Bone marrow (tissue), 2 donors: Measurements from ENCODE around the gene AK6.
"Not testable (repeated sequence)": the region's sequence is repeated elsewhere in the genome, so short reads cannot be mapped to it uniquely, and the experiment has no call there.

Experiments used
- DNase-seq, 2 donors: peaks; one replicate each; lab custom pipeline; 2025; lab: John Stamatoyannopoulos, UW

The AK6 gene

DNA sequence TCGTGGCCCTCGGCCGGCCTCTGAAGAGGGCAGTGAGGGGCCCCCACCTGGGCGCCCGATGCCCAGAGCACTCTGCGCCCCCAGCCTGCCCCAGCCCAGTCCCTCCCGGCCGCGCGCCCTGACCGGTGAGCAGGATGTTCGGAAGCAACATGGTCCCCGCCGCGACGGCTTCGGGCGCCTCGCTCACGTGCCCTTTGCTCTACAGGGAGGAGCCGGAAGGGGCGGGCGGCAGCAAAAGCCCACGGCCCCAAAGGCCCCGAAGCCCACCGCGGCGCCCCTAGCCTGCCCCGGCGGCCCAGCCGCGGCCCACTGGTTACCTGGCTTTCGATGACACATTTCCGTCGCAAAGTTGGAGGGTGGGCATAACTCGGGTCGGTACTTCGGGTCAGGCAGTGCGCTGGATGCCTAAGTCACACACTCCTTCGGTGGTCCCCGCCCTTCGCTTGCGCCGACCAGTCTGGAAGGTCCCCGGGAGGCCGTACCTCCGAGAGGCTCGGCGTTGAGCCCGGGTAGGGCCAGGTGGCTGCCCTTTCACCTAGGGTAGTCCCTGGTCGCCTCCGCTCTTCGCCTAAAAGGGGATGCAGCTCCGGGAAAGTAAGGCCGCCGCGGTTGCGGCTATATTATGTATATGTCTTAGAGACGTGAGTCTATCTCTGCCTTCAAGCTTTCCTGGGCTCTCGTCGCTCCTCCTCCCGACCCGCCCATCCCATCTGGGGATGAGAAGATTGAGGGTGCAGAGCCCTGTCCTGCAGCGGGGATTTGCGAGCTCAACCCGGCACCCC is at the start of gene AK6, which contains the start of the genes RAD17 and TAF9:
AK6 (minus strand) TSS at position 181 of the 782 bp plus-strand sequence; CDS start at position 151, 30 bp downstream.
RAD17 (plus strand) TSS at position 479 of the 782 bp plus-strand sequence. CDS start 2,391 bp downstream, outside the sequence.
TAF9 (minus strand) TSS at position 181 of the 782 bp plus-strand sequence. CDS start 3,783 bp downstream, outside the sequence.
- DNase-seq: peak; percentile 71 to 94

DNA sequence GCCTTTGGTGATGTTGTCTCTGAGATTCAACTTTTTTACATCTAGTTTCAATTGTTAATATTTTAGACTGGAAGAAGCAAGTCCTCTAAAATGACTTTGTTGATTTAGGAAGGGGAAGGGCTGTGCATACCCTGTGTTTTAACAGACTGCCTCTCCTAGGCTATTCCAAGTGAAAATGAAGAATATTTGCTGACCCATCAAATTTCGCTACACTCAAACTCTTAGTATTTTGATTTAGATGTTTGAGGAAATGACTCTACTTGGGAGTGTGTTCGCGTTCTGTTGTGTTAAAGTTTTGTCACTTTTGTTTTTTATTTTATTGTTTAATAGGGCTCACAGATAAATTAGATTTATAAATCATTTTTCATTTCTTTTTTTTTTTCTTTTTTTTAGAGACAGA is 49.2 kb upstream of the AK6 start:
- no peak for DNase-seq

DNA sequence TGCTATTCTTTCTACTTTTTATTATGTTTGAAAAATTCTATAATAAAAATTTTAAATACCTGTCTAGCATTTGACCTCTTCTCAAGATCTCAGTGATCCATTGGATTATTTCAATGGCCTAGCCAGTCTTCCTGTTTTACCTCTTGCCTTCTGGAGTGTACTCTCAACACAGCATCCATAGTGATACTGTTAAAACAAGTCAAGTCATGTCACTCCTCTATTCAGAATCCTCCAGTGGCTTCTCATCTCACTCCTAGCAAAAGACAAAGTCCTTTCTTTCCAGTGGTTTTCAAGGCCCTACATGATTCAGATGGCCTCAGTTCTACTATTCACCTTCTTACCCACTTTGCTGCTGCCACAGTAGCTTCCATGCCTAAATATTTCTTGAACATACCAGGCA is 47.4 kb upstream of the AK6 start:
- no peak for DNase-seq

DNA sequence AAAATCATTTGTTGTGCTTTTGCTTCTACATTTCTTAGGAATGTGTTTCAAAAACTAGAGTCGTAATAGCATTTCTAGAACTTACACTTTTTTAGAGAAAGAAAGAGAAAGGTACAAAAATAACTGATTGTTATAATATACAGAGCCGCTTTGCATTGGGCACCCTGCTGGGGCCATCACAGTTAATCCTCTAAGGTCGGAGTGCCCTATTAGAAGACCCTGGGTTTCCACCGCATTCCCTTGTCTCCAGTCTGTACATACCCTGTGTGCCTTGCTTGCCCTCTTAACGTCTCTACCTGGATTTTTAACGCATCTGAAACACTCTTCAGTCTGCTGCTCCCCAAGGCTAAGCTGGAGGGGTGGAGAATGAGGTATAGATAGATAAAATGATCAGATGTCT is 46.9 kb upstream of the AK6 start:
- DNase-seq: no peak

DNA sequence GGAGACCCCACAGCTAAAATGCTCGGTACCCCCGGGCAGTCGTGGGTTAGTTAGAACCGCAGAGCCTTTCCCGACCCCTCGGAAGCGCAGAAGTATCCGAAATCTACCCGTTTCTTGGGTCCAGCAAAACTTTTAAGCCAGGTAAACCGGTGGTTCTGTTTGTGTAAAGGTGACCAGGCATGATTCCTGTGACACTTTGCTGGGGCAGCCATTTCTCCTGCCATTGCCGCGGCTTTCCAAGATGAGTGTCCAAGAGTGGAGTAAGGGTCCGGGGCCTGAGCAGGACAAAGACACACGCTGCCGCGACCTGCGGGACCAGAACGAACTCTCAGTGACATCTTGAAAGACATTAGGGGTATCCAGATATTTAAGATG is 46.3 kb upstream of the AK6 start:
- DNase-seq: no peak

DNA sequence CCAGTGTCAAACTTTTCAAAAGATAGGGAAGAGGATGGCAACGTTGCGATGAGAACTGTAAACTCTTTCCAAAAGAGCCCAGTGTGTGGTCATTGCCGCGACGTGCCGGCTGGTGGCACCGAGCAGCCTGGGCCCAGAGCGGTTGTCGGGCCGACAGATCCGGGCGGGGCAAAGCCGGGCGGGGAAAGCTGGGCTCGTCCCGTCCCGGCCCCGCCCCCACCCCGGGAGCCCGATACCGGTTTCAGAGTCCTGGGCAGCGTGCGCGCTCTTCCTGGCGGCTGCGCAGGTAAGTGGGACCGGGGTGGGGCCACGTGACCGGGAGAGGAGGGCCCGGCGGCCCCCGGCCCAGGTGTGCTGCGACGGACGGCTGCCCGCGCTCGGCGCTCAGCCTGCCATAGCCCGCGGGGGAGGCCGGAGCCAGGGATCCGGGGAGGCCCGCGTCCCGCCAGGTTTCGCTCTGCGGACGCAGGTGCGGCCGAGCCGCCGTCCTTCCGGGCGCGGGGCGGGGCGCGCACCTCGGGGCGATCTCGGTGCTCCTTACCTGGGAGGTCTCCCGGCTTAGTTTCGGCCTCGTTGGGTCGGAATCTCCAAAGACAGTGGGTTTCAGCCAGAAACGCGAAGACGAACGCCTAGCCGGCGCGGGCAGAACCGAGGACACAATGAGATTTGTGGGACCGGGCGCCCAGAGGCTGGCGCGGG is 45.7 kb upstream of the AK6 start, which contains the start of gene MARVELD2:
MARVELD2 (plus strand) TSS at position 232 of the 699 bp plus-strand sequence. CDS start 4,270 bp downstream, outside the sequence.
- peak in 1 of 2 donors; percentile 14 for DNase-seq

DNA sequence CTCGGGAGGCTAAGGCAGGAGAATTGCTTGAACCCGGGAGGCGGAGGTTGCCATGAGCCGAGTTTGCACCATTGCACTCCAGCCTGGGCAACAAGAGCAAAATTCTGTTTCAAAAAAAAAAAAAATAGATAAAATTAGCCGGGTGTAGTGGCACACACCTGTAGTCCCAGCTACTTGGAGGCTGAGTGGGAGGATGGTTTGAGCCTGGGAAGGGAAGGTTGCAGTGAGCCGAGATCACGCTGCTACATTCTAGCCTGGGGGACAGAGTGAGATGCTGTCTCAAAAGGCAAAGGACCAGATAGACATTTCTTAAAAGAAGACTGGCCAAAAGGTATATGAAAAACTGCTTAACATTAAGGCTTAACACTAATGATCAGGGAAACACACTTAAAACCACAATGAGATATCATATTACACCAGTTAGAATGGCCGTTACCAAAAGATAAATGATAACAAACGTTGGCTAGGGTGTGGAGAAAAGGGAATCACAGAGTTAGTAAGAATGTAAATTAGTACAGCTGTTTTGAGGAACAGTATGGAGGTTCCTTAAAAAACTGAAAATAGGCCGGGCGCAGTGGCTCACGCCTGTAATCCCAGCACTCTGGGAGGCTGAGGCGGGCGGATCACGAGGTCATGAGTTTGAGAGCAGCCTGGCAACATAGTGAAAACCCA is 35.5 kb upstream of the AK6 start:
- no peak for DNase-seq

DNA sequence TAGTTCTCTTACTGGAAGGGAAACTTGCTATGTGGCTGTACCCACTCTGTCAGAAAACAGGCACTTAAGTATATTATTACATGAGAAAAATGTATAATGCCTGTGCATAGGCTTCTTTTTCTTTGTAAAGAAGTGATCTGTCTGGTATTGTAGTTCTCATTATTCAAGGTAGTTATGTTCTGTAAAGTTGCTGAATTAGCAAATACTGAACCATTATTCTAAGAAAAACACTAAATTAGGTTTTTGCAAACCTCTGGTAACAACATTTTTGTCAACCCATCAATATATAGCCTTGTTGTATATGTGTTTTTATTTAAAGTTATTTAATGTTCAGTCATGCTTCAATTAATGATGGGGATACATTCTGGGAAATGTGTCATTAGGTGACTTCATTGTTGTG is 9.1 kb upstream of the AK6 start:
- no peak for DNase-seq

DNA sequence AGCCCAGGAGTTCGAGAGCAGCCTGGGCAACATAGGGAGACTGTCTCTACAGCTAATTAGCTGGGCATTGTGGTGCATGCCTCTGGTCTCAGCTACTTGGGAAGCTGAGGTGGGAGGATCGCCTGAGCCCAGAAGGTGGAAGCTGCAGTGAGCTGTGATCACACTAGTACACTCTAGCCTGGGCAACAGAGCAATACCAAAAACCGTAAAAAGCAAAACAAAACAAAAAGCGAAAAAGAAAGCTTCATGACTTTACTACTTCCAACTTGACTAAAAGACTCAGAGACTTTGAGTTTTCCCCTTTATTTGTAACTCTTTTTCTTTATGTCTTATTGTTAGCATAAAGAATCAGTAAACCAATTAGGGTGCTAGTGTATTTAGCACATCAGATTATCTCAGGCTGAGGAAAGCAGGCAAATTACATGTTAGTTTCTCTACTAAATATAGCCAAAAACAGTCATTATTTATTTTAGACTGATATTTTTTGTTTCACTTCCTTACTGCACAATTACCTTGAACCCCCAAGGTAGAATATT is 5.7 kb upstream of the AK6 start:
- DNase-seq: no peak

DNA sequence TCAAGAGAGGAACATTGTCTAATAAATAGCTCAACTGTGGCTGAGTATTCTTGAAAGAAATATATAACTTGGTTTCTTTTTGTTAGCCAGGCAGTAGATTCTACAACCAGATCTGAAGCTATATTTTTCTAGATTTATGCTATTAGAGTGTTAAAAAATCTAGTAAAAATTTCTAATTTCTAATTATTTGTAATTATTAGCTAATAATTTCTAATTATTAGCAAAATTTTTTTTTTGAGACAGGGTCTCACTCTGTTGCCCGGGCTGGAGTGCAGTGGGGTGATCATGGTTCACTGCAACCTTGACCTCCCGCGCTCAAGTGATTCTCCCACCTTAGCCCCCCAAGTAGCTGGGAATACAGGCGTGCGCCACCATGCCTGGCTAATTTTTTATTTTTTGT is 3.1 kb upstream of the AK6 start:
- no peak for DNase-seq

DNA sequence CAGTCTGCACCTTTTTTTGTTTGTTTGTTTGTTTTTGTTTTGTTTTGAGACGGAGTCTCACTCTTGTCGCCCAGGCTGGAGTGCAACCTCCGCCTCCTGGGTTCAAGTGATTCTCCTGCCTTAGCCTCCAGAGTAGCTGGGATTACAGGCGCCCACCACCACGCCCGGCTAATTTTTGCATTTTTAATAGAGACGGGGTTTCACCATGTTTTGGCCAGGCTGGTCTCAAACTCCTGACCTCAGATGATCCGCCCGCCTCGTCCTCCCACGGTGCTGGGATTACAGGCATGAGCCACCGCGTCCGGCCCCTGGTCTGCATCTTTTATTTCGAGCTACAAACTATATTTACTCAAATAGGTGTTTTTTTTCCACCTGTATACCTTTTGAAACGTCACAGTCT is 1.0 kb upstream of the AK6 start:
- DNase-seq: not testable (repeated sequence)

DNA sequence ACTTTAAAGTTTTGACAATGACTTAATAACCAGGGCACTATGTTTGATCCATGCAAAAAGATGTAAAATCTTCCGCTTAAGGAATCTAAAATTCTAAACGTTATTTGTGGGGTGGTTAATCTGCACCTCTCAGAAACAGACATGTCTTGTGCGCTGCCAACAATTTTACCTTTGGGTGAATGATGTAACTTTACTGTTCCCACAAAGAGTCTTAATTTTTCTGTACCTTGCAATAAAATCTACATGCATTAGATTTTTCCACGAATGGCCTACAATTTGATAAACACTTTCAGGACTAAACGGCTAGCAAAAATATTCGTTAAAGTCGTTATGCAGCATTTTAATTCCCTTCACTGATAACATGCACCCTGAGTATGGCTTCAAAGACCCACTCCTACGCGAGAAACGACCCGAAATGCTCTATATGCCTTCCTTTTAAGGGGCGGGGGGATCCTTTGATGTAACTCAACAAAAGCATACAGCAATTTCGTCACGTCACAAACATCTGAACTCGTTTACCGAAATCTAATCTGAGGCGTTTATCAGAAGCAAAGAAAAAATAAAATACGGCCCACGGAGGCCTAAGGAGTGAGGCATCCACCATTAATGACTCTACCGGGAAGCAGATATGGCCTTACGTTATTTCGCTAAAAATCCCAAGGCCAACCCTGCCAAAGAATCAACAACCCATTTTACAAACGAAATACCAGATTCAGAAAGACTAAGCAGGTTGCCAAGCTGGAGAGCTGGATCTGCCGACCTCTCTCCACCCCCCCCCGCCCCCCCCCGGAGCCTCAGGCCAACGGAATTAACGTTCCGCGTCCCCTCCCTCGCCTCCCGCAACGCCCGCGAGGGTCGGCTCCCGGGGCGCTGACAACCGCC is 621 bp downstream of the AK6 start:
- DNase-seq: no peak

DNA sequence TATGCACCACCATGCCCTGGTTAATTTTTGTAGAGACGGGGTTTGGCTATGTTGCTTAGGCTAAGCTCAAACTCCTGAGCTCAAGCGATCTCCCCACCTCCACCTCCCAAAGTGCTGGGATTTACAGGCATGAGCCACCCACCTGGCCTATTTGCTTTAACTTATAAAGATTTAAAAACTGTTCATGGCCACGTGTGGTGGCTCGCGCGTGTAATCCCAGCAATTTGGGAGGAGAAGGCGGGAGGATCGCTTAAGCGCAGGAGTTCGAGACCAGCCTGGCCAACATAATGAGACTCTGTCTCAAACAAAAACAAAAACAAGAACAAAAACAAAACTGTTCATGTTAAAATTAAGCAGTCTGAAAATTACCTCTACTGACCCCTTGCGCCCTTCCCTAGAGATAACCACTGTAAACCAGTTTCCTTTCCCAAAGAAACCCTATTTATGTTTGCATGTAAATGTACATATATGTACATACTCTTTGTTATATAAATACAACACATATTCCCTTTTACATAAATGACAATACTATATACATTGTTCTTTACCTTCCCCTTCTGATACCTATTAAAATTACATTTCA is 1.5 kb downstream of the AK6 start:
- DNase-seq: no peak

DNA sequence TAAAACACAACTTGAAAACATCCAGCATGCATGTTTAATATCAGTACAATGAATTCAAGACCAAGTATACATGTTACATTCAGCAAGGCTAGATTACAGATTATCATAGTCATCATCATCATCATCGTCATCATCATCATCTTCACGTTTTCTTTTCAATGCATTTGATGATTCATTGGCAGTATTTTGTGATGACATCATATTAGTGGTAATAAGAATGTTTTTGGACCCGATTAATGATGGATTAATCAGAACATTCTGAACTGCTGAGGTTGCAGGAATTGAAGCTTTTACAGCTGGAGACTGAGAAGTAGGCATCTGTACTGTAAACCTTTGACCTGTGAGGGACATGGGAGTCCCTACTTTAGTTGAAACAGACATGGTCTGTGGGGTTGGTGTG is 4.5 kb downstream of the AK6 start:
- DNase-seq: no peak

DNA sequence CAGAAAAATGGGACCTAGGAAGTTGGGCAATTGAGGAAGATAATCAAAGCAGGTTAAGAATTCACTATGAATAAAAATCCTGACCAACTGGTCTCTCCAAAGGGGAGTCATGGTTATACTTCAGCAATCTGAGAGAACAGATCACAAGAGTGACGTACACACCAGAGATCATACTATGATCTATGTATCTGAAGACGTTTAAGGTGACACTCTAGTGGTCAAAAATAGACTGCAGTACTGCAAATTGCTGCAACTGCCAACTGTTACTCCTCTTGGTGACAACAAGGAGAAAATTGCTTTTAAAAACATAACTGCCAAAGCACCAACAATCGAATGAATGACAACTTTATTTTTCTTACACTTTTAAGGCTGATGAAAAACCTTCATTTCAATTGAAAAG is 4.9 kb downstream of the AK6 start:
- DNase-seq: peak in 1 of 2 donors; percentile 6

DNA sequence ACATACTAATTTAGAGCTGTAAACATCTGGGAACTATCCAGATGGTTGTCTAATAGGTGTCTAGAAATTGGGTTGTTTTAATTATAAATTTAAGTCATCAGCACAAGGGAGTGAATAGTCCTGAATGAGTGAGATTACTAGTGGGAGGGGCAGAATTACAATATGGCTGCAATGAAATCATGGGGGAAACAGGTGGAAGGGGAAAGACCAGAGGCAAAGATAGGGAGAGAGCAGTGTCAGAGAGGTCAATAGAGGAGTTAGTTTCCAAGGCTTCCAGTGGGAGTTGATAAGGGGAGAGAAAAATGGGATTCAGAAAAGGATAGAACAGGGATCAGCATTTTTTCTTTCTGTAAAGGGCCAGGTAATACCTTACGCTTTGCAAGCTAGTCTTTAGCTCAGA is 8.9 kb downstream of the AK6 start:
- DNase-seq: no peak

DNA sequence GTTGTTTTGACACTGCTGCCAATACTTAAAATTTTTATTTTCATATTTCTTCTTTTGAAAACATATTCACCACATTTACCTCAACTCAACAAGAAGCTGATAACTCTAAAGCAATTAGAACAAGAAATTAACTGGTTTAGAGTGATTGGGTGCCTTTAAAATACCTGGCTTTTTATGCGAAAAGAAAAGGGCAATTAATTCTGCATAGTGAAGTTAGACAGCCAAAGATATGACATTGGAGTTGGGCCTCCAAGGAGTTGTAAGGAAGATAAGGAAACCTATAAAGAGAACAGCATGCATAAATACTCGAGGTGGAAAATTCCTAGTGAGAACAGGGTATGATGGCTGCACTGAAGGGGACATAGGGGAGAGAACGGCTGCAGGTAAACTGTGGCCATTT is 9.6 kb downstream of the AK6 start:
- no peak for DNase-seq

DNA sequence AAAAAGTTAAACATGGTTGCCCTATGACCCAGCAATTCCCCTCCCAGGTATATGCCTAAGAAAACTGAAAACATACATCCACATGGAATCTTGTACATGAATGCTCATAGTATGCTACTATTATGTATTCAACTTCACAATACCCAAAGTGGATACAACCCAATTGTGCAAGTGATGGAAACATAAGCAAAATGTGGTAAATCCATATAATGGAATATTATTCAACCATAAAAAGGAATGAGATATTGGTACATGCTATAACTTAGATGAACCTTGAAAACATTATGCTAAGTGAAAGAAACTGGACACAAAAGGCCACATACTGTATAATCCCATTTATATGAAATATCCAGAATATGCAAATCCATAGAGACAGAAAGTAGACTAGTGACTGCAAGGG is 18.7 kb downstream of the AK6 start:
- no peak for DNase-seq

DNA sequence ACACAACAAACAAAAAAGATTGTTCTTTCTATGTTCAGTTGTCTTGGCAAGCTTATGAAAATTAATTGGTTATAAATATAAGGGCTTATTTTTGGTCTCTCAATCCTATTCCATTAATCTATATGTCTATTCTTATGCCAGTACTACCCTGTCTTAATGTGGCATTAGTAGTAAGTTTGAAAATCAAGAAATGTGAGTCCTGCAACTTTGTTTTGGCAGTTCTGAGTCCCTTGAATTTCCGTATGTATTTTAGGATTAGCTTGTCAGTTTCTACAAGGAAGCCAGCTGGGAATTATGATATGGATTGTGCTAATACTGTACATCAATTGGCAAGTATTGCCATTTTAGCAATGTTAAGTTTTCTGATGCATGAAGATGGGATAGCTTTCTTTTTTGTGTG is 26.2 kb downstream of the AK6 start:
- no peak for DNase-seq

DNA sequence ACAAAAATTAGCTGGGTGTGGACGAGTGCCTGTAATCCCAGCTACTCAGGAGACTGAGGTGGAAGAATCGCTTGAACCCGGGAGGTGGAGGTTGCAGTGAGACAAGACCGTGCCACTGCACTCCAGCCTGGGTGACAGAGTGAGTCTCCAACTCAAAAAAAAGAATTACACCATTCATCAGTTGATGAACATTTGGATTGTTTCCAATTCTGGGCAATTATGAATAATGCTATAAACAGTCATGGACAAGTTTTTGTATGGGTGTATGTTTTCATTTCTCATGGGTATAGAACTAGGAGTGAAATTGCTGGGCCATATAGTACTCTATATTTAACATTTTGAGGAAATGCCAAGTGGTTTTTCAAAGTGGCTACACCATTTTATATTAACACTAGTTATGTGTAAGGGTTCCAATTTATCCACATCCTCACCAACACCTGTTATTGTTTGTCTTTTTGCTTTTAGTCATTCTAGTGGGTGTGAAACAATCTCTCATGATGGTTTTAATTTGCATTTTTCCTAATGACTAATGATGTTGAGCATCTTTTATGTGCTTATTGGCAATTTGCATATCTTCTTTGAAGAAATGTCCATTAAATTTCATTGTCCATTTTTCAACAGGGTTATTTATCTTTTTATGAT is 27.7 kb downstream of the AK6 start:
- no peak for DNase-seq
